ENCODE measurements around the gene NR2F6. TPM values are rescaled to one million over a fixed set of nuclear protein-coding genes. Genes with fewer than 3 reads are reported as not detected.

NR2F6 gene
- total RNA-seq (2021) (26.3 and 32.9 TPM in 2 replicates), Bru-seq, nascent RNA (percentile 53 among the genes with signal in this experiment), BruChase-seq, experiment 1, labeled RNA remaining after a 2-hour chase (percentile 67 among the genes with signal in this experiment), BruChase-seq, experiment 2, labeled RNA remaining after a 6-hour chase (percentile 66 among the genes with signal in this experiment)
- long read RNA-seq, transcript NR2F6-201 (4 exons, 2,404 nt), result major isoform, 68 of 107 reads
- long read RNA-seq, partial matches to known transcripts, result 33 of 107 reads
- long read RNA-seq, other reads (novel, unspliced or antisense), result 6 of 107 reads

DNA sequence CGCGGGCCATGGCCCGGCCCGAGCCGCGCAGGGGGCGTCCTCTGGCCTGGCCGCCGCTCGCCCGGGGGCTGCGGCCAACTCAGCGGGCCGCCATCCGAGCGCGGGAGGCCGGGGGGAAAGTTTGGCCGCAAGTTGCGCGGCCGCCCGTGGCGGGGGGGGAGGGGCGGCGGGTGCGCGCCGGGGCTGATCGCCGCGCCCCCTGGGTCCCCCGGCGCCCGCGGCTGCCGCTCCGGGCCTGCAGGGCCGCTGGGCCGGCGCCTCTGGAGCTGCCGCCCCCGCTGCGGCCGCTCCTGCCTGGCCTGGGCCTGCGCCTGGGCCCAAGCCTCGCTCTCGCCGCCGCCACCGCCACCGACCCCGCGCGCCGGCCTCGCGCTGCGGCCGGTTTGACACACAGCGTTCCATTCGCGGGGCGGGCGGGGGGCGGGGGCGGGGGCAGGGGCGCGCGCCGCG is at the start of gene NR2F6:
NR2F6 (minus strand) TSS at position 385 of the 450 bp plus-strand sequence. CDS start 699 bp downstream, outside the sequence.
- ChIA-PET CTCF (no interaction called here), POLR2A (ENCODE audit: low non-redundant PET) (no interaction called here)
- no TSS peak for BruUV-seq (replicated peaks)
- H3K9me3 ChIP-seq (ENCODE audit: low read depth, low read length, poor library complexity, severe bottlenecking), result no peaks in the 10 kb centered on the region
- H3K27ac ChIP-seq (ENCODE audit: low read depth, low read length, poor library complexity, severe bottlenecking), result peak within 1 kb of the TSS; percentile 65
- intact Hi-C loops (cut with micrococcal nuclease; ENCODE audit: unreplicated experiment), result no loop called here
- H3K4me3 ChIP-seq (ENCODE audit: low read depth, low read length, poor library complexity, severe bottlenecking), result peak within 1 kb of the TSS; percentile 66
- no peak for DNase-seq (ENCODE audit: low spot score)
- TF ChIP-seq CTCF (conservative IDR thresholded peaks at IDR 0.05; ENCODE audit: low read depth, low read length) (no peak), EZH2 (IDR thresholded peaks at IDR 0.05; ENCODE audit: borderline replicate concordance, low read depth, low read length, poor library complexity, severe bottlenecking) (no peak)
- H3K27me3 ChIP-seq (replicated peaks; ENCODE audit: insufficient read depth, low read depth, low read length, poor library complexity), result no peaks in the 10 kb centered on the region
- peaks cover 12% of the 10 kb centered on the region for H3K4me1 ChIP-seq (ENCODE audit: insufficient read depth, low read length, poor library complexity, severe bottlenecking)
- H3K36me3 ChIP-seq (ENCODE audit: insufficient read depth, low read length, poor library complexity, severe bottlenecking), result no peaks in the 10 kb centered on the region

GRCh38 chr19:17294051-17294891 is 48.6 kb upstream of the NR2F6 start:
- H3K27me3 ChIP-seq (replicated peaks; ENCODE audit: insufficient read depth, low read depth, low read length, poor library complexity), result no peaks in the 10 kb centered on the region
- no peak overlapping the region for H3K27ac ChIP-seq (ENCODE audit: low read depth, low read length, poor library complexity, severe bottlenecking)
- no TSS peak for BruUV-seq (replicated peaks)
- DNase-seq (ENCODE audit: low spot score), result no peak
- H3K4me3 ChIP-seq (ENCODE audit: low read depth, low read length, poor library complexity, severe bottlenecking), result no peak overlapping the region
- POLR2A ChIA-PET (ENCODE audit: low non-redundant PET), result no interaction called here
- intact Hi-C loops (cut with micrococcal nuclease; ENCODE audit: unreplicated experiment), result no loop called here
- peaks cover 8% of the 10 kb centered on the region for H3K4me1 ChIP-seq (ENCODE audit: insufficient read depth, low read length, poor library complexity, severe bottlenecking)
- H3K9me3 ChIP-seq (ENCODE audit: low read depth, low read length, poor library complexity, severe bottlenecking), result no peaks in the 10 kb centered on the region
- CTCF ChIA-PET, result interaction anchor here (0.5 to 1.0 kb wide), 2 partner anchors 92 to 200 kb away, joined by 3 to 4 read pairs; no protein-coding TSS in a partner anchor
- no peak for TF ChIP-seq EZH2 (IDR thresholded peaks at IDR 0.05; ENCODE audit: borderline replicate concordance, low read depth, low read length, poor library complexity, severe bottlenecking)
- H3K36me3 ChIP-seq (ENCODE audit: insufficient read depth, low read length, poor library complexity, severe bottlenecking), result peaks cover 15% of the 10 kb centered on the region

DNA sequence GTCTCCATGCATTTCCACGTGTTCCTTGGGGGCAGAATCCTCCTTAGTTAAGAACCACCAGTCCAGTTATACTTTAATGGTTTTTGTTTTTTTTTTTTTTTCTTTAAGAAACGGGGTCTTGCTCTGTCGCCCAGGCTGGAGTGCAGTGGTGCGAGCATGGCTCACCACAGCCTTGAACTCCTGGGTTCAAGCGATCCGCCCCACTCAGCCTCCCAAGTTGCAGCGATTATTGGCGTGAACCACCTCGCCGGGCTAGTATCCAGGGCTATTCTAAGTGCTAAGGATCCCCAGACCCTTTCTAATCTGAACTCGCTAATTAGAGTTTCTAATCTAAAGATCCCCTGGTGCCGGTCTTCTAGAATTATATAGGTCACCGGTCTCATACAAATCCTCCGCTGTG is 47.9 kb upstream of the NR2F6 start:
- CTCF ChIA-PET, result interaction anchor here (0.7 to 0.8 kb wide), 2 partner anchors 13 to 93 kb away, joined by 4 to 9 read pairs; no protein-coding TSS in a partner anchor
- BruUV-seq (replicated peaks), result TSS peak; percentile 60
- H3K4me3 ChIP-seq (ENCODE audit: low read depth, low read length, poor library complexity, severe bottlenecking), result no peak overlapping the region
- intact Hi-C loops (cut with micrococcal nuclease; ENCODE audit: unreplicated experiment), result loop anchor here (1.0 kb wide), 1 partner anchor 93 kb away; no protein-coding TSS in a partner anchor
- peaks cover 8% of the 10 kb centered on the region for H3K4me1 ChIP-seq (ENCODE audit: insufficient read depth, low read length, poor library complexity, severe bottlenecking)
- H3K27me3 ChIP-seq (replicated peaks; ENCODE audit: insufficient read depth, low read depth, low read length, poor library complexity), result no peaks in the 10 kb centered on the region
- no peak for TF ChIP-seq EZH2 (IDR thresholded peaks at IDR 0.05; ENCODE audit: borderline replicate concordance, low read depth, low read length, poor library complexity, severe bottlenecking)
- no peak for DNase-seq (ENCODE audit: low spot score)
- H3K27ac ChIP-seq (ENCODE audit: low read depth, low read length, poor library complexity, severe bottlenecking), result no peak overlapping the region
- H3K9me3 ChIP-seq (ENCODE audit: low read depth, low read length, poor library complexity, severe bottlenecking), result no peaks in the 10 kb centered on the region
- POLR2A ChIA-PET (ENCODE audit: low non-redundant PET), result no interaction called here
- peaks cover 14% of the 10 kb centered on the region for H3K36me3 ChIP-seq (ENCODE audit: insufficient read depth, low read length, poor library complexity, severe bottlenecking)
